ENCODE results near the gene MYL6. TPM values are rescaled to one million over a fixed set of nuclear protein-coding genes. Genes with fewer than 3 reads are reported as not detected.

The MYL6 gene
- total RNA-seq, 6 experiments from 2014 or later: 409 to 644 (median 490) TPM

GRCh38 chr12:56164345-56164729 lies 6.2 kb downstream of the MYL6 start:
- Histone ChIP-seq H3K36me3 (peaks cover 9 to 84% (median 31%) of the 10 kb centered on the region in 4 donors), H3K4me1 (peaks cover 0 to 19% (median 3%) of the 10 kb centered on the region in 4 donors), H3K4me3 (no peak overlapping the region), H3K9me3 (no peaks in the 10 kb centered on the region), H3K27ac (no peak overlapping the region), H3K27me3 (no peaks in the 10 kb centered on the region)
- TF ChIP-seq POLR2A (IDR thresholded peaks at IDR 0.05): no peak
- no peak for TF ChIP-seq CTCF (IDR thresholded peaks at IDR 0.05)
- intact Hi-C loops (cut with DNase I): no loop called here
- WGBS (ENCODE audit: insufficient coverage, low coverage, low lambda C conversion rate, missing lambda C conversion rate): 89% methylated on average over 16 of the region's 17 CpGs
- peak in 1 of 4 donors; percentile 7 for ATAC-seq
- no peak for DNase-seq

- WGBS (ENCODE audit: insufficient coverage, low coverage, low lambda C conversion rate, missing lambda C conversion rate): no CpG with 5 or more reads among the region's 4 CpGs
- H3K4me1 ChIP-seq: peaks cover 0 to 9% (median 3%) of the 10 kb centered on the region in 4 donors
- H3K27ac ChIP-seq: no peak overlapping the region
- ATAC-seq: no peak
- no peaks in the 10 kb centered on the region for H3K27me3 ChIP-seq
- intact Hi-C loops (cut with DNase I): no loop called here
- no peak overlapping the region for H3K4me3 ChIP-seq
- no peak for DNase-seq
- H3K9me3 ChIP-seq: no peaks in the 10 kb centered on the region
- TF ChIP-seq CTCF (IDR thresholded peaks at IDR 0.05) (no peak), POLR2A (IDR thresholded peaks at IDR 0.05) (no peak)
- peaks cover 9 to 83% (median 31%) of the 10 kb centered on the region in 4 donors for H3K36me3 ChIP-seq
These were observed 7.2 kb downstream of the MYL6 start for GRCh38 chr12:56165369-56165768.

- H3K27ac ChIP-seq: no peak overlapping the region
- TF ChIP-seq CTCF (IDR thresholded peaks at IDR 0.05) (no peak), POLR2A (IDR thresholded peaks at IDR 0.05) (no peak)
- DNase-seq: no peak
- no peaks in the 10 kb centered on the region for H3K4me1 ChIP-seq
- intact Hi-C loops (cut with DNase I): no loop called here
- H3K4me3 ChIP-seq: no peak overlapping the region
- ATAC-seq: no peak
- peaks cover 0 to 85% (median 31%) of the 10 kb centered on the region in 4 donors for H3K36me3 ChIP-seq
- H3K27me3 ChIP-seq: no peaks in the 10 kb centered on the region
- 64% methylated on average over 2 of the region's 11 CpGs for WGBS (ENCODE audit: insufficient coverage, low coverage, low lambda C conversion rate, missing lambda C conversion rate)
- H3K9me3 ChIP-seq: no peaks in the 10 kb centered on the region
These were observed 11.1 kb downstream of the MYL6 start for GRCh38 chr12:56169229-56169759.

GRCh38 chr12:56172839-56173238 lies 14.7 kb downstream of the MYL6 start:
- no peak overlapping the region for H3K27ac ChIP-seq
- DNase-seq (no peak), ATAC-seq (peak in 2 of 4 donors; percentile 16 to 20)
- H3K4me3 ChIP-seq: no peak overlapping the region
- intact Hi-C loops (cut with DNase I): no loop called here
- TF ChIP-seq POLR2A (IDR thresholded peaks at IDR 0.05): no peak
- TF ChIP-seq CTCF (IDR thresholded peaks at IDR 0.05): no peak
- H3K36me3 ChIP-seq: peaks cover 0 to 80% (median 28%) of the 10 kb centered on the region in 4 donors
- H3K27me3 ChIP-seq: no peaks in the 10 kb centered on the region
- no peaks in the 10 kb centered on the region for H3K9me3 ChIP-seq
- H3K4me1 ChIP-seq: no peaks in the 10 kb centered on the region
- WGBS (ENCODE audit: insufficient coverage, low coverage, low lambda C conversion rate, missing lambda C conversion rate): 93% methylated on average over 5 of the region's 7 CpGs

Measured in right lobe of liver (tissue), 6 donors.